LNCaP clone FGC (cell line): Measurements from ENCODE around the gene IFNLR1.

Experiments used
- DNase-seq: peaks from one replicate; pipeline ENCODE4 v3.0.0-alpha.2; 2011; ENCODE audit warnings: low read depth
- H3K4me3 ChIP-seq: 2 replicates; pipeline ENCODE4 v1.5.1; 2011; ENCODE audit warnings: mild to moderate bottlenecking, low read depth, low read length, control low read depth
- CTCF ChIP-seq: IDR thresholded peaks from 2 replicates; pipeline ENCODE4 v1.5.1; 2012; ENCODE audit warnings: mild to moderate bottlenecking; ENCODE audit not compliant: control insufficient read depth, insufficient read depth; ENCODE audit errors: extremely low read depth

The IFNLR1 gene

GRCh38 chr1:24119859-24120756, 67.0 kb downstream of the IFNLR1 start:
- DNase-seq = peak; percentile 67
- H3K4me3 ChIP-seq = no peak overlapping the region
- no peak for TF ChIP-seq CTCF

GRCh38 chr1:24119489-24119858, 67.6 kb downstream of the IFNLR1 start:
- DNase-seq = no peak
- H3K4me3 ChIP-seq = no peak overlapping the region
- TF ChIP-seq CTCF = no peak

- no peak for TF ChIP-seq CTCF
- H3K4me3 ChIP-seq = no peak overlapping the region
- no peak for DNase-seq
Measured at GRCh38 chr1:24118410-24119242, 68.5 kb downstream of the IFNLR1 start.

- TF ChIP-seq CTCF = no peak
- no peak overlapping the region for H3K4me3 ChIP-seq
Measured at GRCh38 chr1:24117722-24118409, 69.2 kb downstream of the IFNLR1 start.

GRCh38 chr1:24117132-24117531, 70.0 kb downstream of the IFNLR1 start:
- DNase-seq = no peak
- H3K4me3 ChIP-seq = no peak overlapping the region
- no peak for TF ChIP-seq CTCF

More at GRCh38 chr1:24117722-24118409, 69.2 kb downstream of the IFNLR1 start:
- DNase-seq = no peak

- no peak for TF ChIP-seq CTCF
- no peak overlapping the region for H3K4me3 ChIP-seq
- no peak for DNase-seq
Measured at GRCh38 chr1:24114753-24115152, 72.3 kb downstream of the IFNLR1 start.
